ENCODE measurements around the gene TMEM50B.
"Not testable (repeated sequence)": the region's sequence is repeated elsewhere in the genome, so short reads cannot be mapped to it uniquely, and the experiment has no call there.

TMEM50B gene

GRCh38 chr21:33473344-33473743 lies 6.4 kb downstream of the TMEM50B start:
- no peak for TF ChIP-seq ZNF565 (CRISPR knock-in tag; conservative IDR thresholded peaks at IDR 0.05; ENCODE audit: low read depth)
- ATAC-seq = no peak

- ATAC-seq = no peak
- TF ChIP-seq ESRRG (CRISPR knock-in tag; IDR thresholded peaks at IDR 0.05) = no peak
- TF ChIP-seq ZFP30 (CRISPR knock-in tag; IDR thresholded peaks at IDR 0.05) = no peak
- no peak for TF ChIP-seq OSR1 (CRISPR knock-in tag; IDR thresholded peaks at IDR 0.05)
- TF ChIP-seq TOX (CRISPR knock-in tag; IDR thresholded peaks at IDR 0.05; ENCODE audit: borderline replicate concordance) = no peak
- no peak for TF ChIP-seq TCF4 (CRISPR knock-in tag; IDR thresholded peaks at IDR 0.05; ENCODE audit: borderline replicate concordance)
- TF ChIP-seq ZNF565 (CRISPR knock-in tag; conservative IDR thresholded peaks at IDR 0.05; ENCODE audit: low read depth) = no peak
- TF ChIP-seq ZNF8 (CRISPR knock-in tag; IDR thresholded peaks at IDR 0.05) = no peak
- no peak for TF ChIP-seq PATZ1 (CRISPR knock-in tag; IDR thresholded peaks at IDR 0.05; ENCODE audit: borderline replicate concordance)
- TF ChIP-seq ZFP3 (CRISPR knock-in tag; IDR thresholded peaks at IDR 0.05) = no peak
- no peak for TF ChIP-seq ZC3H10 (CRISPR knock-in tag; IDR thresholded peaks at IDR 0.05)
- no peak for TF ChIP-seq ISL1 (CRISPR knock-in tag; IDR thresholded peaks at IDR 0.05)
- no peak for TF ChIP-seq GLIS3 (CRISPR knock-in tag; IDR thresholded peaks at IDR 0.05)
Measured at GRCh38 chr21:33470701-33471100, 9.1 kb downstream of the TMEM50B start.

- ATAC-seq = not testable (repeated sequence)
Measured at GRCh38 chr21:33469183-33469582, 10.6 kb downstream of the TMEM50B start.

GRCh38 chr21:33461538-33462250 lies 18.1 kb downstream of the TMEM50B start:
- ATAC-seq = no peak
- TF ChIP-seq CREB5 (CRISPR knock-in tag; IDR thresholded peaks at IDR 0.05; ENCODE audit: low read depth) = no peak

GRCh38 chr21:33458861-33459260 lies 20.9 kb downstream of the TMEM50B start:
- ATAC-seq = no peak
- TF ChIP-seq OSR1 (CRISPR knock-in tag; IDR thresholded peaks at IDR 0.05) = no peak
- TF ChIP-seq CSDC2 (CRISPR knock-in tag; IDR thresholded peaks at IDR 0.05) = no peak
- TF ChIP-seq PPARA (CRISPR knock-in tag; IDR thresholded peaks at IDR 0.05; ENCODE audit: borderline replicate concordance) = no peak
- TF ChIP-seq RARB (CRISPR knock-in tag; IDR thresholded peaks at IDR 0.05) = no peak
- TF ChIP-seq TSHZ2 (CRISPR knock-in tag; IDR thresholded peaks at IDR 0.05) = no peak
- no peak for TF ChIP-seq CREB5 (CRISPR knock-in tag; IDR thresholded peaks at IDR 0.05; ENCODE audit: low read depth)
- no peak for TF ChIP-seq CSRNP3 (CRISPR knock-in tag; IDR thresholded peaks at IDR 0.05)
- TF ChIP-seq ZNF8 (CRISPR knock-in tag; IDR thresholded peaks at IDR 0.05) = no peak
- no peak for TF ChIP-seq ESRRG (CRISPR knock-in tag; IDR thresholded peaks at IDR 0.05)
- TF ChIP-seq ZC3H10 (CRISPR knock-in tag; IDR thresholded peaks at IDR 0.05) = no peak
- no peak for TF ChIP-seq ZFP3 (CRISPR knock-in tag; IDR thresholded peaks at IDR 0.05)
- TF ChIP-seq GLIS3 (CRISPR knock-in tag; IDR thresholded peaks at IDR 0.05) = no peak
- TF ChIP-seq ZNF565 (CRISPR knock-in tag; conservative IDR thresholded peaks at IDR 0.05; ENCODE audit: low read depth) = no peak
- TF ChIP-seq TOX (CRISPR knock-in tag; IDR thresholded peaks at IDR 0.05; ENCODE audit: borderline replicate concordance) = no peak
- TF ChIP-seq ZFP30 (CRISPR knock-in tag; IDR thresholded peaks at IDR 0.05) = no peak
